ENCODE results near the gene PDZD2. TPM values are rescaled to one million over a fixed set of nuclear protein-coding genes. Genes with fewer than 3 reads are reported as not detected.

Gene PDZD2
- polyA plus RNA-seq, 4 donors = 1.4 to 3.9 (median 3.7) TPM; not detected in 1

- H3K36me3 ChIP-seq (ENCODE audit: control insufficient read depth in 3 of 3, insufficient read depth in 2 of 3, low read depth in 1 of 3, low read length in 3 of 3) = peaks cover 7 to 61% (median 33%) of the 10 kb centered on the region in 3 donors
- no peaks in the 10 kb centered on the region for H3K4me1 ChIP-seq (ENCODE audit: control insufficient read depth in 3 of 3, insufficient read depth in 2 of 3, low read depth in 1 of 3, low read length in 2 of 3)
- 87 to 93% (median 88%) methylated on average over 12 of the region's 12 CpGs for WGBS, 3 donors
- no peak for DNase-seq
- H3K9me3 ChIP-seq (ENCODE audit: control insufficient read depth in 2 of 2, insufficient read depth in 1 of 2, low read depth in 1 of 2, low read length in 1 of 2) = no peaks in the 10 kb centered on the region
- H3K27ac ChIP-seq (ENCODE audit: low read depth in 1 of 3, low read length in 2 of 3) = no peak overlapping the region
- H3K27me3 ChIP-seq (ENCODE audit: control insufficient read depth in 3 of 3, insufficient read depth in 3 of 3, low read length in 3 of 3) = no peaks in the 10 kb centered on the region
- H3K4me3 ChIP-seq (ENCODE audit: low read depth in 1 of 3, low read length in 3 of 3) = no peak overlapping the region
- FAIRE-seq = no peak
Observed at GRCh38 chr5:32102254-32102986, 463.5 kb downstream of the PDZD2 start.

GRCh38 chr5:32103521-32103920, 464.6 kb downstream of the PDZD2 start:
- Histone ChIP-seq H3K27ac (ENCODE audit: low read depth in 1 of 3, low read length in 2 of 3) (no peak overlapping the region), H3K4me1 (ENCODE audit: control insufficient read depth in 3 of 3, insufficient read depth in 2 of 3, low read depth in 1 of 3, low read length in 2 of 3) (no peaks in the 10 kb centered on the region), H3K27me3 (ENCODE audit: control insufficient read depth in 3 of 3, insufficient read depth in 3 of 3, low read length in 3 of 3) (no peaks in the 10 kb centered on the region), H3K9me3 (ENCODE audit: control insufficient read depth in 2 of 2, insufficient read depth in 1 of 2, low read depth in 1 of 2, low read length in 1 of 2) (no peaks in the 10 kb centered on the region), H3K4me3 (ENCODE audit: low read depth in 1 of 3, low read length in 3 of 3) (no peak overlapping the region), H3K36me3 (ENCODE audit: control insufficient read depth in 3 of 3, insufficient read depth in 2 of 3, low read depth in 1 of 3, low read length in 3 of 3) (peaks cover 7 to 54% (median 34%) of the 10 kb centered on the region in 3 donors)
- no peak for FAIRE-seq
- DNase-seq = no peak
- 95 to 97% (median 97%) methylated on average over 12 of the region's 12 CpGs for WGBS, 3 donors

- Histone ChIP-seq H3K4me1 (ENCODE audit: control insufficient read depth in 3 of 3, insufficient read depth in 2 of 3, low read depth in 1 of 3, low read length in 2 of 3) (no peaks in the 10 kb centered on the region), H3K9me3 (ENCODE audit: control insufficient read depth in 2 of 2, insufficient read depth in 1 of 2, low read depth in 1 of 2, low read length in 1 of 2) (no peaks in the 10 kb centered on the region), H3K27me3 (ENCODE audit: control insufficient read depth in 3 of 3, insufficient read depth in 3 of 3, low read length in 3 of 3) (no peaks in the 10 kb centered on the region), H3K4me3 (ENCODE audit: low read depth in 1 of 3, low read length in 3 of 3) (no peak overlapping the region), H3K27ac (ENCODE audit: low read depth in 1 of 3, low read length in 2 of 3) (no peak overlapping the region), H3K36me3 (ENCODE audit: control insufficient read depth in 3 of 3, insufficient read depth in 2 of 3, low read depth in 1 of 3, low read length in 3 of 3) (peaks cover 7 to 50% (median 39%) of the 10 kb centered on the region in 3 donors)
- 96 to 100% (median 96%) methylated on average over 4 of the region's 4 CpGs for WGBS, 3 donors
- no peak for DNase-seq
- FAIRE-seq = no peak
Observed at GRCh38 chr5:32107291-32107690, 468.4 kb downstream of the PDZD2 start.

GRCh38 chr5:32108167-32108566, 469.2 kb downstream of the PDZD2 start:
- peak in 1 of 2 donors; percentile 5 for DNase-seq
- peaks cover 7 to 46% (median 38%) of the 10 kb centered on the region in 3 donors for H3K36me3 ChIP-seq (ENCODE audit: control insufficient read depth in 3 of 3, insufficient read depth in 2 of 3, low read depth in 1 of 3, low read length in 3 of 3)
- WGBS, 3 donors = 76 to 88% (median 83%) methylated on average over 4 of the region's 4 CpGs
- no peak overlapping the region for H3K27ac ChIP-seq (ENCODE audit: low read depth in 1 of 3, low read length in 2 of 3)
- no peak overlapping the region for H3K4me3 ChIP-seq (ENCODE audit: low read depth in 1 of 3, low read length in 3 of 3)
- no peaks in the 10 kb centered on the region for H3K9me3 ChIP-seq (ENCODE audit: control insufficient read depth in 2 of 2, insufficient read depth in 1 of 2, low read depth in 1 of 2, low read length in 1 of 2)
- H3K27me3 ChIP-seq (ENCODE audit: control insufficient read depth in 3 of 3, insufficient read depth in 3 of 3, low read length in 3 of 3) = no peaks in the 10 kb centered on the region
- H3K4me1 ChIP-seq (ENCODE audit: control insufficient read depth in 3 of 3, insufficient read depth in 2 of 3, low read depth in 1 of 3, low read length in 2 of 3) = no peaks in the 10 kb centered on the region
- no peak for FAIRE-seq

- Histone ChIP-seq H3K4me3 (ENCODE audit: low read depth in 1 of 3, low read length in 3 of 3) (no peak overlapping the region), H3K27ac (ENCODE audit: low read depth in 1 of 3, low read length in 2 of 3) (no peak overlapping the region), H3K4me1 (ENCODE audit: control insufficient read depth in 3 of 3, insufficient read depth in 2 of 3, low read depth in 1 of 3, low read length in 2 of 3) (no peaks in the 10 kb centered on the region), H3K27me3 (ENCODE audit: control insufficient read depth in 3 of 3, insufficient read depth in 3 of 3, low read length in 3 of 3) (no peaks in the 10 kb centered on the region), H3K9me3 (ENCODE audit: control insufficient read depth in 2 of 2, insufficient read depth in 1 of 2, low read depth in 1 of 2, low read length in 1 of 2) (no peaks in the 10 kb centered on the region), H3K36me3 (ENCODE audit: control insufficient read depth in 3 of 3, insufficient read depth in 2 of 3, low read depth in 1 of 3, low read length in 3 of 3) (peaks cover 5 to 44% (median 40%) of the 10 kb centered on the region in 3 donors)
- DNase-seq (no peak), FAIRE-seq (no peak)
- 88 to 94% (median 90%) methylated on average over 10 of the region's 10 CpGs for WGBS, 3 donors
Observed at GRCh38 chr5:32109236-32109635, 470.3 kb downstream of the PDZD2 start.

- DNase-seq (no peak), FAIRE-seq (no peak)
- Histone ChIP-seq H3K27me3 (ENCODE audit: control insufficient read depth in 3 of 3, insufficient read depth in 3 of 3, low read length in 3 of 3) (no peaks in the 10 kb centered on the region), H3K9me3 (ENCODE audit: control insufficient read depth in 2 of 2, insufficient read depth in 1 of 2, low read depth in 1 of 2, low read length in 1 of 2) (no peaks in the 10 kb centered on the region), H3K36me3 (ENCODE audit: control insufficient read depth in 3 of 3, insufficient read depth in 2 of 3, low read depth in 1 of 3, low read length in 3 of 3) (peaks cover 5 to 38% (median 38%) of the 10 kb centered on the region in 3 donors), H3K4me1 (ENCODE audit: control insufficient read depth in 3 of 3, insufficient read depth in 2 of 3, low read depth in 1 of 3, low read length in 2 of 3) (no peaks in the 10 kb centered on the region), H3K27ac (ENCODE audit: low read depth in 1 of 3, low read length in 2 of 3) (no peak overlapping the region), H3K4me3 (ENCODE audit: low read depth in 1 of 3, low read length in 3 of 3) (no peak overlapping the region)
- 89 to 93% (median 92%) methylated on average over 5 of the region's 5 CpGs for WGBS, 3 donors
Observed at GRCh38 chr5:32110111-32110696, 471.3 kb downstream of the PDZD2 start.

- Histone ChIP-seq H3K9me3 (ENCODE audit: control insufficient read depth in 2 of 2, insufficient read depth in 1 of 2, low read depth in 1 of 2, low read length in 1 of 2) (no peaks in the 10 kb centered on the region), H3K27me3 (ENCODE audit: control insufficient read depth in 3 of 3, insufficient read depth in 3 of 3, low read length in 3 of 3) (no peaks in the 10 kb centered on the region), H3K4me3 (ENCODE audit: low read depth in 1 of 3, low read length in 3 of 3) (no peak overlapping the region), H3K4me1 (ENCODE audit: control insufficient read depth in 3 of 3, insufficient read depth in 2 of 3, low read depth in 1 of 3, low read length in 2 of 3) (no peaks in the 10 kb centered on the region), H3K36me3 (ENCODE audit: control insufficient read depth in 3 of 3, insufficient read depth in 2 of 3, low read depth in 1 of 3, low read length in 3 of 3) (peaks cover 3 to 43% (median 17%) of the 10 kb centered on the region in 3 donors), H3K27ac (ENCODE audit: low read depth in 1 of 3, low read length in 2 of 3) (no peak overlapping the region)
- FAIRE-seq (no peak), DNase-seq (no peak)
- WGBS, 3 donors = 91 to 96% (median 92%) methylated on average over 3 of the region's 3 CpGs
Observed at GRCh38 chr5:32115985-32116384, 477.1 kb downstream of the PDZD2 start.

- WGBS, 3 donors = 93 to 97% (median 94%) methylated on average over 4 of the region's 4 CpGs
- FAIRE-seq (no peak), DNase-seq (no peak)
- no peaks in the 10 kb centered on the region for H3K9me3 ChIP-seq (ENCODE audit: control insufficient read depth in 2 of 2, insufficient read depth in 1 of 2, low read depth in 1 of 2, low read length in 1 of 2)
- H3K27me3 ChIP-seq (ENCODE audit: control insufficient read depth in 3 of 3, insufficient read depth in 3 of 3, low read length in 3 of 3) = no peaks in the 10 kb centered on the region
- no peak overlapping the region for H3K4me3 ChIP-seq (ENCODE audit: low read depth in 1 of 3, low read length in 3 of 3)
- H3K4me1 ChIP-seq (ENCODE audit: control insufficient read depth in 3 of 3, insufficient read depth in 2 of 3, low read depth in 1 of 3, low read length in 2 of 3) = no peaks in the 10 kb centered on the region
- no peak overlapping the region for H3K27ac ChIP-seq (ENCODE audit: low read depth in 1 of 3, low read length in 2 of 3)
- peaks cover 3 to 35% (median 15%) of the 10 kb centered on the region in 3 donors for H3K36me3 ChIP-seq (ENCODE audit: control insufficient read depth in 3 of 3, insufficient read depth in 2 of 3, low read depth in 1 of 3, low read length in 3 of 3)
Observed at GRCh38 chr5:32116574-32117313, 477.8 kb downstream of the PDZD2 start.
